DND-41 (cell line): Measurements from ENCODE around the gene KLRF1.

Experiments
- ATAC-seq: fragments of 200-7000 bp; cut with Tn5 transposase; 3 replicates; pipeline ENCODE4 v1.9.1; 2021; ENCODE audit warnings: low read depth; ENCODE audit not compliant: insufficient read depth
- DNase-seq: peaks from one replicate; pipeline ENCODE4 v3.0.0-alpha.2; 2020
- H2AFZ ChIP-seq: 2 replicates; pipeline ENCODE4 v1.6.0; 2012; ENCODE audit warnings: low read depth, low read length
- H3K27ac ChIP-seq: 2 replicates; pipeline ENCODE4 v1.5.1; 2012; ENCODE audit warnings: low read length, inconsistent platforms
- H3K27me3 ChIP-seq: fragments of 200-600 bp; sonication (generic); 2 replicates; pipeline ENCODE4 v1.6.0; 2012; ENCODE audit warnings: low read length, mild to moderate bottlenecking, inconsistent platforms; ENCODE audit not compliant: insufficient read depth, poor library complexity
- H3K36me3 ChIP-seq: 2 replicates; pipeline ENCODE4 v1.5.1; 2012; ENCODE audit warnings: low read length, inconsistent platforms; ENCODE audit not compliant: insufficient read depth
- H3K4me1 ChIP-seq: 2 replicates; pipeline ENCODE4 v1.5.1; 2012; ENCODE audit warnings: mild to moderate bottlenecking, low read length; ENCODE audit not compliant: insufficient read depth
- H3K4me2 ChIP-seq: 2 replicates; pipeline ENCODE4 v1.6.0; 2012; ENCODE audit warnings: mild to moderate bottlenecking, moderate library complexity, low read length, inconsistent platforms; ENCODE audit not compliant: insufficient read depth
- H3K4me3 ChIP-seq, 2 experiments: fragments of 200-600 bp in 1 of 2; shearing (Covaris generic) in 1 of 2; 2 replicates each; pipeline ENCODE4 v1.5.1; 2012 to 2016; ENCODE audit warnings: inconsistent platforms in 2 of 2, low read length in 2 of 2, mild to moderate bottlenecking in 2 of 2, low read depth in 1 of 2, moderate library complexity in 1 of 2
- H3K79me2 ChIP-seq: 2 replicates; pipeline ENCODE4 v1.6.0; 2012; ENCODE audit warnings: low read length, inconsistent platforms; ENCODE audit not compliant: insufficient read depth
- H3K9ac ChIP-seq: 2 replicates; pipeline ENCODE4 v1.6.0; 2012; ENCODE audit warnings: low read depth, mild to moderate bottlenecking, inconsistent platforms, low read length, moderate library complexity
- H3K9me3 ChIP-seq: 2 replicates; pipeline ENCODE4 v1.5.1; 2012; ENCODE audit warnings: low read length, moderate library complexity, mild to moderate bottlenecking, inconsistent platforms; ENCODE audit not compliant: insufficient read depth, severe bottlenecking
- H4K20me1 ChIP-seq: 2 replicates; pipeline ENCODE4 v1.6.0; 2012; ENCODE audit warnings: low read length; ENCODE audit not compliant: insufficient read depth
- CTCF ChIP-seq: IDR thresholded peaks from 2 replicates; pipeline ENCODE4 v1.5.1; 2012; ENCODE audit warnings: borderline replicate concordance, low read length, moderate library complexity, mild to moderate bottlenecking; ENCODE audit not compliant: poor library complexity, severe bottlenecking; ENCODE audit errors: extremely low read depth
- EZH2 ChIP-seq: IDR thresholded peaks from 3 replicates; pipeline ENCODE4 v1.6.1; 2012; ENCODE audit warnings: borderline replicate concordance, low read depth, mild to moderate bottlenecking, moderate library complexity, low read length, inconsistent platforms; ENCODE audit not compliant: severe bottlenecking

KLRF1 gene

GRCh38 chr12:9813821-9814798 is 13.2 kb upstream of the KLRF1 start:
- Histone ChIP-seq H3K9me3 (no peaks in the 10 kb centered on the region), H3K36me3 (no peaks in the 10 kb centered on the region), H3K4me1 (peaks cover 23% of the 10 kb centered on the region), H3K79me2 (no peaks in the 10 kb centered on the region), H3K27ac (no peak overlapping the region), H4K20me1 (no peaks in the 10 kb centered on the region), H3K9ac (peak overlapping the region; percentile 48), H3K27me3 (peaks cover 16% of the 10 kb centered on the region), H3K4me3 (peak overlapping the region in 1 of 2 experiments; percentile 58; a peak in 3 of 4 replicates), H2AFZ (peak overlapping the region; percentile 73), H3K4me2 (peak overlapping the region; percentile 87)
- peak; percentile 99 for TF ChIP-seq CTCF
- TF ChIP-seq EZH2, result no peak
- peak; percentile 94 for ATAC-seq
- DNase-seq, result peak; percentile 91

- TF ChIP-seq EZH2 (no peak), CTCF (no peak)
- Histone ChIP-seq H4K20me1 (no peaks in the 10 kb centered on the region), H3K27me3 (peaks cover 5% of the 10 kb centered on the region), H3K9ac (no peak overlapping the region), H3K79me2 (no peaks in the 10 kb centered on the region), H2AFZ (no peak overlapping the region), H3K4me1 (no peaks in the 10 kb centered on the region), H3K9me3 (no peaks in the 10 kb centered on the region), H3K4me2 (no peak overlapping the region), H3K36me3 (no peaks in the 10 kb centered on the region), H3K27ac (no peak overlapping the region), H3K4me3 (no peak overlapping the region)
- no peak for DNase-seq
- ATAC-seq, result no peak
These were observed 6.9 kb upstream of the KLRF1 start for GRCh38 chr12:9820281-9820930.

- Histone ChIP-seq H4K20me1 (no peaks in the 10 kb centered on the region), H3K79me2 (no peaks in the 10 kb centered on the region), H3K4me3 (no peak overlapping the region), H3K4me1 (no peaks in the 10 kb centered on the region), H3K27ac (no peak overlapping the region), H3K36me3 (no peaks in the 10 kb centered on the region), H3K9me3 (no peaks in the 10 kb centered on the region), H3K9ac (no peak overlapping the region), H3K4me2 (no peak overlapping the region), H3K27me3 (no peaks in the 10 kb centered on the region), H2AFZ (no peak overlapping the region)
- DNase-seq (no peak), ATAC-seq (no peak)
- TF ChIP-seq EZH2 (no peak), CTCF (no peak)
These were observed 2.2 kb downstream of the KLRF1 start for GRCh38 chr12:9829483-9829882.
